Activated gamma-delta T cell treated with anti-CD3 and anti-CD28 coated beads, Interleukin-2, amount 50 U/mL, for 16 hours (primary cell): ENCODE results near the gene USP2.

Experiments used
- DNase-seq: peaks from one replicate; pipeline ENCODE4 v3.0.0-alpha.2; 2020; ENCODE audit warnings: low read depth

Gene USP2

GRCh38 chr11:119363081-119363850, 18.2 kb downstream of the USP2 start:
- no peak for DNase-seq

- DNase-seq, result no peak
Observed at GRCh38 chr11:119362741-119363080, 18.8 kb downstream of the USP2 start.

- no peak for DNase-seq
Observed at GRCh38 chr11:119361941-119362725, 19.4 kb downstream of the USP2 start.

- no peak for DNase-seq
Observed at GRCh38 chr11:119361056-119361787, 20.3 kb downstream of the USP2 start.

- DNase-seq, result no peak
Observed at GRCh38 chr11:119359365-119360214, 21.9 kb downstream of the USP2 start.

GRCh38 chr11:119357074-119357473, 24.4 kb downstream of the USP2 start:
- no peak for DNase-seq

- peak; percentile 38 for DNase-seq
Observed at GRCh38 chr11:119356349-119357031, 25.0 kb downstream of the USP2 start.

- no peak for DNase-seq
Observed at GRCh38 chr11:119355091-119355843, 26.2 kb downstream of the USP2 start.

- DNase-seq, result no peak
Observed at GRCh38 chr11:119352857-119353260, 28.6 kb downstream of the USP2 start.

- no peak for DNase-seq
Observed at GRCh38 chr11:119351232-119351631, 30.3 kb downstream of the USP2 start.

GRCh38 chr11:119350302-119350701, 31.2 kb downstream of the USP2 start:
- DNase-seq, result no peak

GRCh38 chr11:119347940-119348605, 33.4 kb downstream of the USP2 start:
- no peak for DNase-seq

GRCh38 chr11:119347242-119347641, 34.2 kb downstream of the USP2 start:
- no peak for DNase-seq

GRCh38 chr11:119346605-119347004, 34.9 kb downstream of the USP2 start, which contains the start of gene MFRP:
Gene MFRP (minus strand): TSS chr11:119346705. CDS start chr11:119346513, 192 bp downstream.
- no peak for DNase-seq

- DNase-seq, result no peak
Observed at GRCh38 chr11:119345685-119346084, 35.8 kb downstream of the USP2 start.

- no peak for DNase-seq
Observed at GRCh38 chr11:119344291-119345010, 37.0 kb downstream of the USP2 start.

GRCh38 chr11:119343726-119344125, 37.8 kb downstream of the USP2 start:
- DNase-seq, result no peak

GRCh38 chr11:119342362-119343130, 38.9 kb downstream of the USP2 start:
- DNase-seq, result no peak

- no peak for DNase-seq
Observed at GRCh38 chr11:119342023-119342300, 39.5 kb downstream of the USP2 start.
